Endothelial cell (in vitro differentiated cells): ENCODE measurements around the gene MICALL1. TPM values are rescaled to one million over a fixed set of nuclear protein-coding genes. Genes with fewer than 3 reads are reported as not detected.
A peak's percentile ranks its signal among the peaks of the same experiment; 100 is the strongest.

Experiments used
- DNase-seq: peaks from one replicate; pipeline ENCODE4 v3.0.0; 2021; ENCODE audit warnings: low spot score
- H3K27ac Mint-ChIP-seq: one replicate; pipeline ENCODE4 v1.8.0; 2021; ENCODE audit warnings: mixed read lengths, inconsistent platforms; ENCODE audit not compliant: unreplicated experiment
- H3K27me3 Mint-ChIP-seq: one replicate; pipeline ENCODE4 v1.8.0; 2021; ENCODE audit warnings: mild to moderate bottlenecking, moderate library complexity, mixed read lengths, inconsistent platforms; ENCODE audit not compliant: unreplicated experiment
- H3K36me3 Mint-ChIP-seq: one replicate; pipeline ENCODE4 v1.8.0; 2021; ENCODE audit warnings: mild to moderate bottlenecking, low read depth, mixed read lengths, inconsistent platforms; ENCODE audit not compliant: unreplicated experiment
- H3K4me1 Mint-ChIP-seq: one replicate; pipeline ENCODE4 v1.8.0; 2021; ENCODE audit warnings: mild to moderate bottlenecking, mixed read lengths, inconsistent platforms; ENCODE audit not compliant: unreplicated experiment
- H3K4me3 Mint-ChIP-seq: one replicate; pipeline ENCODE4 v1.8.0; 2021; ENCODE audit warnings: mild to moderate bottlenecking, mixed read lengths, inconsistent platforms; ENCODE audit not compliant: unreplicated experiment
- H3K9me3 Mint-ChIP-seq: one replicate; pipeline ENCODE4 v1.8.0; 2021; ENCODE audit warnings: mixed read lengths, inconsistent platforms; ENCODE audit not compliant: unreplicated experiment
- CTCF ChIP-seq: fragments of 200-600 bp; sonication (generic); IDR thresholded peaks from one replicate; pipeline ENCODE4 v1.5.0; 2021; ENCODE audit warnings: antibody characterized with exemption; ENCODE audit not compliant: unreplicated experiment
- total RNA-seq: library from RNA; stranded (reverse); fragmentation: NEBNext Ultra II Directional; extraction: Animal tissue kit (Norgen Biotek cat#: 25700); gene quantifications from one replicate; pipeline ENCODE4 v1.2.1, GENCODE V29; 2021; ENCODE audit not compliant: unreplicated experiment

The MICALL1 gene
- total RNA-seq, 1 donor from 2014 or later: 124 TPM

- no peaks in the 10 kb centered on the region for H3K9me3 Mint-ChIP-seq
- H3K27me3 Mint-ChIP-seq: peaks cover 11% of the 10 kb centered on the region
- peak overlapping the region; percentile 85 for H3K27ac Mint-ChIP-seq
- peaks cover 16% of the 10 kb centered on the region for H3K36me3 Mint-ChIP-seq
- H3K4me3 Mint-ChIP-seq: peak overlapping the region; percentile 94
- peaks cover 47% of the 10 kb centered on the region for H3K4me1 Mint-ChIP-seq
- no peak for TF ChIP-seq CTCF
- DNase-seq: no peak
Observed at GRCh38 chr22:37907036-37907954, 1.2 kb downstream of the MICALL1 start.

GRCh38 chr22:37909766-37910165 is 3.7 kb downstream of the MICALL1 start:
- peaks cover 16% of the 10 kb centered on the region for H3K36me3 Mint-ChIP-seq
- H3K27ac Mint-ChIP-seq: peak overlapping the region; percentile 25
- H3K27me3 Mint-ChIP-seq: peaks cover 12% of the 10 kb centered on the region
- H3K4me1 Mint-ChIP-seq: peaks cover 57% of the 10 kb centered on the region
- peak overlapping the region; percentile 56 for H3K4me3 Mint-ChIP-seq
- H3K9me3 Mint-ChIP-seq: no peaks in the 10 kb centered on the region
- no peak for TF ChIP-seq CTCF
- no peak for DNase-seq

- peaks cover 10% of the 10 kb centered on the region for H3K27me3 Mint-ChIP-seq
- DNase-seq: no peak
- peaks cover 18% of the 10 kb centered on the region for H3K36me3 Mint-ChIP-seq
- no peaks in the 10 kb centered on the region for H3K9me3 Mint-ChIP-seq
- TF ChIP-seq CTCF: no peak
- H3K4me3 Mint-ChIP-seq: no peak overlapping the region
- peaks cover 48% of the 10 kb centered on the region for H3K4me1 Mint-ChIP-seq
- no peak overlapping the region for H3K27ac Mint-ChIP-seq
Observed at GRCh38 chr22:37910890-37911672, 5.0 kb downstream of the MICALL1 start.

- Mint-ChIP-seq H3K9me3 (no peaks in the 10 kb centered on the region), H3K36me3 (peaks cover 24% of the 10 kb centered on the region), H3K27me3 (peaks cover 10% of the 10 kb centered on the region), H3K4me1 (peaks cover 52% of the 10 kb centered on the region), H3K27ac (no peak overlapping the region), H3K4me3 (no peak overlapping the region)
- no peak for DNase-seq
- TF ChIP-seq CTCF: no peak
Observed at GRCh38 chr22:37911697-37912096, 5.6 kb downstream of the MICALL1 start.

GRCh38 chr22:37912171-37912570 is 6.1 kb downstream of the MICALL1 start:
- Mint-ChIP-seq H3K4me1 (peaks cover 52% of the 10 kb centered on the region), H3K27me3 (peaks cover 8% of the 10 kb centered on the region), H3K36me3 (peaks cover 21% of the 10 kb centered on the region), H3K27ac (no peak overlapping the region), H3K9me3 (no peaks in the 10 kb centered on the region), H3K4me3 (no peak overlapping the region)
- DNase-seq: no peak
- TF ChIP-seq CTCF: no peak
